K562 (cell line): Measurements from ENCODE around the gene SERPINH1. TPM values are rescaled to one million over a fixed set of nuclear protein-coding genes. Genes with fewer than 3 reads are reported as not detected.

Source experiments
- ATAC-seq: fragments of 200-7000 bp; cut with Tn5 transposase; 3 replicates; pipeline ENCODE4 v1.9.1; 2020; ENCODE audit warnings: moderate library complexity
- BruUV-seq: library from RNA; stranded (reverse); fragments of 400-500 nt; replicated peaks from 2 replicates; lab custom pipeline; 2021; lab: Mats Ljungman, UMichigan
- CTCF ChIA-PET: fragments of 300-600 bp; formaldehyde crosslinking; extraction: SDS; loops from one replicate; lab custom pipeline; 2021; ENCODE audit warnings: low intra/inter-chr PET ratio; lab: Yijun Ruan, JAX
- POLR2A ChIA-PET: fragments of 300-600, 350-650 bp; sonication (Branson Sonifier 250); formaldehyde crosslinking; extraction: SDS; loops from one replicate; lab custom pipeline; 2021; ENCODE audit warnings: antibody characterized with exemption, inconsistent platforms; lab: Yijun Ruan, JAX
- DNase-seq, 4 experiments: peaks; one replicate each; pipeline versions ENCODE4 v3.0.0 to v3.0.0-alpha.2; 2011 to 2018; ENCODE audit warnings: low spot score in 3 of 4, mixed read lengths in 3 of 4; ENCODE audit errors: extremely low read depth in 1 of 4
- FAIRE-seq: peaks from 2 replicates; lab custom pipeline; 2011; peaks lifted over from hg19 to GRCh38; lab: Jason Lieb, UNC
- H2AFZ ChIP-seq: 2 replicates; pipeline ENCODE4 v1.6.0; 2011; ENCODE audit warnings: low read depth, low read length, control low read depth, inconsistent platforms
- H3K27ac ChIP-seq: fragments of 200-600 bp; 3 replicates; pipeline ENCODE4 v1.8.0; 2011; ENCODE audit warnings: low read depth, mild to moderate bottlenecking, control low read depth, inconsistent platforms, low read length, moderate library complexity, mixed read lengths; ENCODE audit errors: extremely low read depth
- H3K27me3 ChIP-seq, 2 experiments: fragments of 300-600 bp in 1 of 2; 2 replicates in 1 of 2; 3 replicates in 1 of 2; pipeline versions ENCODE4 v1.6.0 to v1.8.0; 2011; ENCODE audit warnings: inconsistent platforms in 2 of 2, low read length in 2 of 2, mild to moderate bottlenecking in 1 of 2, mixed read lengths in 1 of 2, moderate library complexity in 1 of 2; ENCODE audit not compliant: control insufficient read depth in 2 of 2, insufficient read depth in 2 of 2
- H3K36me3 ChIP-seq: fragments of 300-600 bp; 3 replicates; pipeline ENCODE4 v1.8.0; 2011; ENCODE audit warnings: mild to moderate bottlenecking, low read length, inconsistent platforms; ENCODE audit not compliant: control insufficient read depth, insufficient read depth
- H3K4me1 ChIP-seq, 2 experiments: fragments of 200-600 bp in 1 of 2; replicated peaks in 1 of 2; 2 replicates in 1 of 2; 3 replicates in 1 of 2; pipeline versions ENCODE4 v1.5.1 to v1.8.0; 2011; ENCODE audit warnings: inconsistent platforms in 2 of 2, low read length in 2 of 2, mild to moderate bottlenecking in 1 of 2, mixed read lengths in 1 of 2, moderate library complexity in 1 of 2; ENCODE audit not compliant: control insufficient read depth in 2 of 2, insufficient read depth in 2 of 2
- H3K4me2 ChIP-seq: 2 replicates; pipeline ENCODE4 v1.6.1; 2011; ENCODE audit warnings: low read length, control low read depth, inconsistent platforms, mixed read lengths; ENCODE audit not compliant: insufficient read depth
- H3K4me3 ChIP-seq: fragments of 200-600 bp; sonication (generic), shearing (Covaris generic); 2 replicates; pipeline ENCODE4 v1.5.1; 2016; ENCODE audit warnings: control low read depth, inconsistent platforms
- H3K79me2 ChIP-seq: fragments of 200-600 bp; 3 replicates; pipeline ENCODE4 v1.8.0; 2011; ENCODE audit warnings: low read length, inconsistent platforms; ENCODE audit not compliant: control insufficient read depth, insufficient read depth
- H3K9ac ChIP-seq, 2 experiments: 2 replicates each; pipeline versions ENCODE4 v1.6.0 to v1.6.1; 2011; ENCODE audit warnings: low read depth in 2 of 2, low read length in 2 of 2, control low read depth in 1 of 2, inconsistent platforms in 1 of 2, mild to moderate bottlenecking in 1 of 2, mixed read lengths in 1 of 2; ENCODE audit not compliant: insufficient read depth in 1 of 2
- H3K9me1 ChIP-seq: one replicate; pipeline ENCODE4 v1.6.0; 2011; ENCODE audit warnings: inconsistent platforms, mild to moderate bottlenecking, low read length, moderate library complexity; ENCODE audit not compliant: control insufficient read depth, insufficient read depth
- H3K9me3 ChIP-seq: replicated peaks from 2 replicates; pipeline ENCODE4 v1.5.1; 2011; ENCODE audit warnings: low read depth, low read length, inconsistent platforms; ENCODE audit not compliant: control insufficient read depth, insufficient read depth
- H4K20me1 ChIP-seq: replicated peaks from 2 replicates; pipeline ENCODE4 v1.6.1; 2011; ENCODE audit warnings: low read length, inconsistent platforms, mixed read lengths; ENCODE audit not compliant: control insufficient read depth, insufficient read depth
- GATA2 ChIP-seq: sonication (generic); formaldehyde crosslinking; IDR thresholded peaks from 2 replicates; pipeline ENCODE4 v1.4.0; 2020; ENCODE audit warnings: mild to moderate bottlenecking, missing genetic modification reagents
- HDGF ChIP-seq: fragments of 450-650 bp; IDR thresholded peaks from 2 replicates; pipeline ENCODE4 v1.6.1; 2016
- ILK ChIP-seq: fragments of 450-650 bp; IDR thresholded peaks from 2 replicates; pipeline ENCODE4 v1.6.1; 2016; ENCODE audit warnings: missing genetic modification characterization, low read depth, mild to moderate bottlenecking, missing compliant biosample characterization, moderate library complexity, borderline replicate concordance
- MCM3 ChIP-seq: fragments of 450-650 bp; IDR thresholded peaks from 2 replicates; pipeline ENCODE4 v1.6.1; 2016
- RCOR1 ChIP-seq, 2 experiments: IDR thresholded peaks; 2 replicates each; pipeline ENCODE4 v1.6.1; 2012; ENCODE audit warnings: low read depth in 2 of 2, low read length in 2 of 2, borderline replicate concordance in 1 of 2, improper control_type of control experiment in 1 of 2
- RFX1 ChIP-seq: fragments of 450-650 bp; IDR thresholded peaks from 2 replicates; pipeline ENCODE4 v1.6.1; 2016; ENCODE audit warnings: mild to moderate bottlenecking, moderate library complexity
- ZNF583 ChIP-seq: fragments of 250-450 bp; sonication (Bioruptor Pico); IDR thresholded peaks from 2 replicates; pipeline ENCODE4 v1.4.0; 2020
- WGBS: fragments of 100-300 bp; shearing (Covaris generic); methylation state at CpG from one replicate; pipeline ENCODE4 v1.1.6; 2016; ENCODE audit warnings: low coverage, mixed read lengths; ENCODE audit not compliant: insufficient coverage; ENCODE audit errors: missing lambda C conversion rate; 5-methylcytosine and 5-hydroxymethylcytosine counted together
- in situ Hi-C: fragments of 300-500 bp; cut with MboI; formaldehyde crosslinking; loops from 4 replicates; pipeline ENCODE4 v1.15.0; 2018; ENCODE audit warnings: inconsistent platforms, mixed read lengths
- intact Hi-C: fragments of 100-400 bp; cut with micrococcal nuclease; formaldehyde crosslinking; loops from 2 replicates; pipeline ENCODE4 v1.14.2; 2022
- polyA plus RNA-seq, 8 experiments: library from polyadenylated mRNA; depleted of rRNA in 4 of 8; stranded (reverse) in 5 of 8; unstranded in 3 of 8; fragments of >200 nt; fragmentation: Nextera tagmentation in 2 of 8; fragmentation: Illumina TruSeq in 1 of 8; extraction: Ambion mirVana in 2 of 8; extraction: Trizol in 1 of 8; gene quantifications; 2 replicates each; pipeline versions ENCODE4 v1.2.1 to v1.2.3, GENCODE V29; 2011 to 2014; ENCODE audit warnings: inconsistent platforms in 1 of 8, missing spikeins in 1 of 8
- total RNA-seq, 7 experiments: library from RNA; depleted of rRNA in 6 of 7; stranded (reverse); fragments of >200 nt in 6 of 7; fragmentation: Illumina TruSeq in 2 of 7; extraction: Trizol in 2 of 7; gene quantifications; 2 replicates each; pipeline versions ENCODE4 v1.2.1 to v1.2.3, GENCODE V29; 2011 to 2021; ENCODE audit warnings: low replicate concordance in 1 of 7

SERPINH1 gene
- total and polyA plus RNA-seq, 9 of the 15 experiments (the other 6 are each of a cell fraction or from before 2014, with no cell fraction given) = 2.8 to 106 (median 67.9) TPM

GRCh38 chr11:75593286-75593915, 31.3 kb downstream of the SERPINH1 start:
- Histone ChIP-seq H3K4me3 (no peak overlapping the region), H3K27ac (no peak overlapping the region), H3K4me1 (peaks cover 38 to 42% of the 10 kb centered on the region in 2 experiments; a peak in 4 of 5 replicates), H3K27me3 (no peaks in the 10 kb centered on the region), H4K20me1 (no peaks in the 10 kb centered on the region), H2AFZ (no peak overlapping the region), H3K4me2 (no peak overlapping the region), H3K9ac (no peak overlapping the region), H3K36me3 (no peaks in the 10 kb centered on the region), H3K9me3 (no peaks in the 10 kb centered on the region), H3K79me2 (no peaks in the 10 kb centered on the region), H3K9me1 (no peaks in the 10 kb centered on the region)
- ATAC-seq (no peak), FAIRE-seq (no peak), DNase-seq (no peak)
- POLR2A ChIA-PET = interaction anchor here (0.6 to 1.8 kb wide), 3 partner anchors 19 to 77 kb away, joined by 3 to 6 read pairs (median 4); no protein-coding TSS in a partner anchor
- CTCF ChIA-PET = no interaction called here
- in situ Hi-C loops (no loop called here), intact Hi-C loops (loop anchor here (5.0 kb wide), 1 partner anchor 46 kb away; no protein-coding TSS in a partner anchor)
- BruUV-seq = no TSS peak
- 0% methylated on average over 2 of the region's 2 CpGs for WGBS
- TF ChIP-seq RFX1 (peak; percentile 65; the same call in 1 of the 2 replicates), HDGF (no peak)

GRCh38 chr11:75594211-75594610, 32.2 kb downstream of the SERPINH1 start:
- no TSS peak for BruUV-seq
- H2AFZ ChIP-seq = no peak overlapping the region
- FAIRE-seq (no peak), DNase-seq (no peak), ATAC-seq (no peak)
- TF ChIP-seq MCM3 = no peak
- no peak for TF ChIP-seq GATA2
- no peak for TF ChIP-seq ILK
- 0 out of 4 replicates have a peak, but pooled peaks of 1 of the 2 experiments have one; percentile 7 for TF ChIP-seq RCOR1 (IDR thresholded peaks at IDR 0.05; ENCODE audit: borderline replicate concordance in 1 of 2, low read depth in 2 of 2, low read length in 2 of 2)
- TF ChIP-seq ZNF583 = no peak
- CTCF ChIA-PET = no interaction called here
- H3K4me2 ChIP-seq = no peak overlapping the region
- H3K4me1 ChIP-seq = peaks cover 30 to 35% of the 10 kb centered on the region in 2 experiments; a peak in 4 of 5 replicates
- H3K9me1 ChIP-seq = no peaks in the 10 kb centered on the region
- intact Hi-C loops (loop anchor here (5.0 kb wide), 1 partner anchor 47 kb away; no protein-coding TSS in a partner anchor), in situ Hi-C loops (no loop called here)
- H3K27ac ChIP-seq = no peak overlapping the region
- H3K79me2 ChIP-seq = no peaks in the 10 kb centered on the region
- 43% methylated on average over 6 of the region's 6 CpGs for WGBS
- H3K4me3 ChIP-seq = no peak overlapping the region
- H4K20me1 ChIP-seq = no peaks in the 10 kb centered on the region
- 0 out of 4 replicates have a peak overlapping the region, but pooled peaks of 1 of the 2 experiments have one; percentile 41 for H3K9ac ChIP-seq
- H3K9me3 ChIP-seq = no peaks in the 10 kb centered on the region
- POLR2A ChIA-PET = interaction anchor here (0.6 to 2.8 kb wide), 3 partner anchors 20 to 32 kb away, joined by 3 to 9 read pairs (median 4); partner anchors contain the start of gene SERPINH1
- no peaks in the 10 kb centered on the region for H3K27me3 ChIP-seq
- no peaks in the 10 kb centered on the region for H3K36me3 ChIP-seq
